Fibroblast of the aortic adventitia (primary cell): ENCODE results near the gene CSF3. TPM values are rescaled to one million over a fixed set of nuclear protein-coding genes. Genes with fewer than 3 reads are reported as not detected.
"Not testable (repeated sequence)": the region's sequence is repeated elsewhere in the genome, so short reads cannot be mapped to it uniquely, and the experiment has no call there.

Experiments used
- DNase-seq: peaks from one replicate; pipeline ENCODE4 v3.0.0-alpha.2; 2010; ENCODE audit warnings: low read depth
- H3K4me3 ChIP-seq: 2 replicates; pipeline ENCODE4 v1.5.1; 2011; ENCODE audit warnings: low read depth, mild to moderate bottlenecking, control low read depth, low read length, moderate library complexity
- CTCF ChIP-seq: IDR thresholded peaks from 2 replicates; pipeline ENCODE4 v1.5.1; 2011; ENCODE audit warnings: mild to moderate bottlenecking, low read length, control low read depth, inconsistent platforms; ENCODE audit not compliant: insufficient read depth
- total RNA-seq: library from RNA; depleted of rRNA; stranded (reverse); fragments of >200 nt; gene quantifications from 2 replicates; pipeline ENCODE4 v1.2.3, GENCODE V29; 2012; ENCODE audit warnings: low replicate concordance

CSF3 gene
- total RNA-seq, 1 donor = not detected

- TF ChIP-seq CTCF = no peak
- H3K4me3 ChIP-seq = no peak overlapping the region
- DNase-seq = no peak
Observed at GRCh38 chr17:39996162-39996561, 19.1 kb upstream of the CSF3 start.

- no peak overlapping the region for H3K4me3 ChIP-seq
- DNase-seq = no peak
- TF ChIP-seq CTCF = no peak
Observed at GRCh38 chr17:39996800-39997199, 18.4 kb upstream of the CSF3 start.

GRCh38 chr17:39997543-39997942, 17.7 kb upstream of the CSF3 start:
- no peak for TF ChIP-seq CTCF
- DNase-seq = no peak
- H3K4me3 ChIP-seq = no peak overlapping the region

- DNase-seq = no peak
- no peak for TF ChIP-seq CTCF
- no peak overlapping the region for H3K4me3 ChIP-seq
Observed at GRCh38 chr17:39999067-39999466, 16.2 kb upstream of the CSF3 start.

- TF ChIP-seq CTCF = no peak
- H3K4me3 ChIP-seq = no peak overlapping the region
- DNase-seq = no peak
Observed at GRCh38 chr17:40000161-40000560, 15.1 kb upstream of the CSF3 start.

- not testable (repeated sequence) for DNase-seq, H3K4me3 ChIP-seq
Observed at GRCh38 chr17:40001335-40001734, 13.9 kb upstream of the CSF3 start.

- no peak for DNase-seq
- no peak for TF ChIP-seq CTCF
- no peak overlapping the region for H3K4me3 ChIP-seq
Observed at GRCh38 chr17:40004072-40004471, 11.2 kb upstream of the CSF3 start.
